Measurements from ENCODE around the gene DVL1. TPM values are rescaled to one million over a fixed set of nuclear protein-coding genes. Genes with fewer than 3 reads are reported as not detected.
"Not testable (repeated sequence)": the region's sequence is repeated elsewhere in the genome, so short reads cannot be mapped to it uniquely, and the experiment has no call there.

DVL1 gene
- polyA plus RNA-seq (ENCODE audit: insufficient read length), result 48.7 TPM

- no peak for DNase-seq (ENCODE audit: low read depth)
Observed at GRCh38 chr1:1349256-1350012, at the start of gene DVL1. TSS of gene DVL1 (minus strand) at chr1:1349418. CDS start at chr1:1349065, 353 bp downstream.

- no peak for DNase-seq (ENCODE audit: low read depth)
Observed at GRCh38 chr1:1398677-1399186, 49.5 kb upstream of the DVL1 start.

- no peak for DNase-seq (ENCODE audit: low read depth)
Observed at GRCh38 chr1:1397839-1398523, 48.8 kb upstream of the DVL1 start.

GRCh38 chr1:1395166-1395565 lies 45.9 kb upstream of the DVL1 start:
- DNase-seq (ENCODE audit: low read depth), result no peak

GRCh38 chr1:1394116-1394515 lies 44.9 kb upstream of the DVL1 start:
- no peak for DNase-seq (ENCODE audit: low read depth)

GRCh38 chr1:1393428-1393827 lies 44.2 kb upstream of the DVL1 start:
- DNase-seq (ENCODE audit: low read depth), result no peak

- no peak for DNase-seq (ENCODE audit: low read depth)
Observed at GRCh38 chr1:1393014-1393413, 43.8 kb upstream of the DVL1 start.

- DNase-seq (ENCODE audit: low read depth), result no peak
Observed at GRCh38 chr1:1391225-1391624, 42.0 kb upstream of the DVL1 start.

- no peak for DNase-seq (ENCODE audit: low read depth)
Observed at GRCh38 chr1:1390675-1391074, 41.5 kb upstream of the DVL1 start.

- no peak for DNase-seq (ENCODE audit: low read depth)
Observed at GRCh38 chr1:1388078-1388472, 38.9 kb upstream of the DVL1 start.

- no peak for DNase-seq (ENCODE audit: low read depth)
Observed at GRCh38 chr1:1387098-1388077, 38.2 kb upstream of the DVL1 start.

GRCh38 chr1:1385931-1386330 lies 36.7 kb upstream of the DVL1 start:
- DNase-seq (ENCODE audit: low read depth), result no peak

GRCh38 chr1:1385339-1385738 lies 36.1 kb upstream of the DVL1 start:
- DNase-seq (ENCODE audit: low read depth), result not testable (repeated sequence)

GRCh38 chr1:1381294-1381693 lies 32.1 kb upstream of the DVL1 start:
- DNase-seq (ENCODE audit: low read depth), result no peak

GRCh38 chr1:1380860-1381259 lies 31.6 kb upstream of the DVL1 start:
- no peak for DNase-seq (ENCODE audit: low read depth)

GRCh38 chr1:1377540-1378205 lies 28.5 kb upstream of the DVL1 start:
- DNase-seq (ENCODE audit: low read depth), result no peak

- DNase-seq (ENCODE audit: low read depth), result no peak
Observed at GRCh38 chr1:1376551-1377226, 27.5 kb upstream of the DVL1 start.

- peak; percentile 98 for DNase-seq (ENCODE audit: low read depth)
Observed at GRCh38 chr1:1374929-1375662, 25.9 kb upstream of the DVL1 start, which contains the start of gene AURKAIP1. TSS of gene AURKAIP1 (minus strand) at chr1:1375207. CDS start at chr1:1374756, 451 bp downstream.

GRCh38 chr1:1374589-1374928 lies 25.3 kb upstream of the DVL1 start:
- no peak for DNase-seq (ENCODE audit: low read depth)

All from forelimb muscle (tissue), 1 donor.